GM20000 (cell line): ENCODE measurements around the gene CBX2.

Experiments used
- DNase-seq: peaks from one replicate; pipeline ENCODE4 v3.0.0; 2012; ENCODE audit warnings: low spot score
- TF ChIP-seq, protein P1 (sequence below): IDR thresholded peaks from 2 replicates; pipeline ENCODE4 v1.5.1; 2012; ENCODE audit warnings: mild to moderate bottlenecking, control low read depth; ENCODE audit errors: extremely low read depth, missing control alignments

Gene CBX2

DNA sequence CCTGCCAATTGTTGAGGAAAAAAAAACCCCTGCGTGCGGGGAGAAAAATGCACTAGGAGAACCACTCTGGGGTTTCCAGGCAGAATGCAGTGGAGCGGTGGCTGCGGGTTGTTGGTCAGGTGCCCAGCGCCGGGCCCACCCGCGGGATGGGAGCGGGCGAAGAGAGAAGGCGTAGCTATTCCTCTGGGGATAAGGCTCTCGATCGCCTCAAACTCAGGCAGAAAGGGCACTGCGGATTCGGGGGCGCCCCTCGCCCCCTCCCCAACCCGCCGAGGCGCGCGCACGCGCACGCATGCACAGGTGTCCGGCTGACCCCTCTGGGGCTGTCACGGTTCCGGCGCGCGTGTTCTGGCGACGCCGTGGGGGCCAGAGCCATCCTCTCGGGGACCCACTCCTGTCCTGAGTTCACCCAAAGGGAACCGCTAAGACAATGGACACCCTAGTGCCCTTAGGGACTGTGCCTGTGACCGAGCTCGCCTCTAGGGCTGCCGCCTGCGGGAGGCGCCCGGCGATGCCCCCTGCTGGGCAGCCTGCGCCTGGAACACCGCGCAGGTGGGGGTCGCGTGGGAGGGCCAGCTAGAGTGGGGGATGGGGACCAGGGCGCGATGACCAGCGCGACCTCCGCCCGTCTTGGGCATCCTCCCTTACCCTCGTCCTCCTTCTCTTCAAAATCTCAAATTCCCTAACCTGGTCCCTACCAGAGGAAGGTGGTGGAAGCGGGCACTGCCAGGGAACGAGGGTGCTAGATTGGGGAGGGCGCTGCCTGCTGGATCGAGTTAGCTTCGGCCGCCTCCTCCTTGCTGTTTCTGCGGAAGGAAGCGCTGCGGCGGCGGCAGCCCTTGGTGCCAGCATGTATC is 33.3 kb downstream of the CBX2 start:
- TF ChIP-seq, protein P1, sequence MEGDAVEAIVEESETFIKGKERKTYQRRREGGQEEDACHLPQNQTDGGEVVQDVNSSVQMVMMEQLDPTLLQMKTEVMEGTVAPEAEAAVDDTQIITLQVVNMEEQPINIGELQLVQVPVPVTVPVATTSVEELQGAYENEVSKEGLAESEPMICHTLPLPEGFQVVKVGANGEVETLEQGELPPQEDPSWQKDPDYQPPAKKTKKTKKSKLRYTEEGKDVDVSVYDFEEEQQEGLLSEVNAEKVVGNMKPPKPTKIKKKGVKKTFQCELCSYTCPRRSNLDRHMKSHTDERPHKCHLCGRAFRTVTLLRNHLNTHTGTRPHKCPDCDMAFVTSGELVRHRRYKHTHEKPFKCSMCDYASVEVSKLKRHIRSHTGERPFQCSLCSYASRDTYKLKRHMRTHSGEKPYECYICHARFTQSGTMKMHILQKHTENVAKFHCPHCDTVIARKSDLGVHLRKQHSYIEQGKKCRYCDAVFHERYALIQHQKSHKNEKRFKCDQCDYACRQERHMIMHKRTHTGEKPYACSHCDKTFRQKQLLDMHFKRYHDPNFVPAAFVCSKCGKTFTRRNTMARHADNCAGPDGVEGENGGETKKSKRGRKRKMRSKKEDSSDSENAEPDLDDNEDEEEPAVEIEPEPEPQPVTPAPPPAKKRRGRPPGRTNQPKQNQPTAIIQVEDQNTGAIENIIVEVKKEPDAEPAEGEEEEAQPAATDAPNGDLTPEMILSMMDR: peak; percentile 52
- DNase-seq: peak; percentile 81

- TF ChIP-seq, protein P1: no peak
Measured at GRCh38 chr17:79811868-79812352, 34.0 kb downstream of the CBX2 start.

DNA sequence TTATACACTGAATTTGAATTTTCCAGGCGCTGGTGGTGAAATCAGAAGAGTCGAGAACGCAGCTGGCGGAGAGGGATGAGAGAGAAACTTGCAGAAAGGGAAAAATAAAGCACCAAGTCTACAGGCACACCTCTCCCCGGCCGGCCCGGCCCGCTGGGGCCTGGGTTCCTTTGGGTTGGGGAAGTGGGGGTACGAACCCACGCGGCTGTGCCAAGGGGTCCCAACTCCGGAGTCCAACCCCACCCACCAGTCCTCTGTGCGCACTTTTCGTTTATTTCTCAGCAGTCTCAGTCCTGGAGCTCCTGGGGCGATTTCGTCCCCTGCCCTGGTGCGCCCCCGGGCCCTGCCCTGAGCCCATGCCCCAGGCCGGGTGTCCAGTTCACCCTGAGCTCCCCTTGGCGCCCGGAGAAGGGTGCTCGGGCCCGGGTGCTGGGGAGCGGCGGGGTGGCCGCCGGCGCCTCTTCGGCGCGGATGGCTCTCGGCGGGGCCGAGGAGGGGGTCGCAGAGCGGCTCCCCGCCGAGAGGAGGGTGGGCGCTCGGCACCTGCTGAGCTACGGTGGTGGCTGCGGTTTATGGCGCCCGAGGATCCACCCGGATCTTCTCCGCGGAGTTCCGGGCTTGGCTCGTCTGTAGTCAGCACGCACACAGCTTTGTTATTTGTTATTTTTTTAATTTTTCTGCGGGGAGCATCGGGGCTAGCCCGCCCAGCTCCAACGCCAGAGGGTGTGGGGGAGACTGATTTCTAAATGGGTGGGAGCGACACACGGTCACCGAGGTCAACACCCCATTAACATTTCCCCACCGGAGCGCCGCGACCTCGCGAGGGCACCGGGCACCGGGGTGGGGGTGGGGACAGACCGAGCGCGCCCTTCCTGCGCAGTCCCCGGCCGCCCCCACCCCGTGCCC is 34.7 kb downstream of the CBX2 start:
- no peak for DNase-seq
- TF ChIP-seq, protein P1: no peak

More at GRCh38 chr17:79811868-79812352, 34.0 kb downstream of the CBX2 start:
- no peak for DNase-seq

- DNase-seq: no peak
- TF ChIP-seq, protein P1: no peak
Measured at GRCh38 chr17:79813297-79814126, 35.6 kb downstream of the CBX2 start.

- TF ChIP-seq, protein P1: no peak
- no peak for DNase-seq
Measured at GRCh38 chr17:79814127-79814973, 36.4 kb downstream of the CBX2 start.
